ENCODE measurements around the gene ERVK3-1. TPM values are rescaled to one million over a fixed set of nuclear protein-coding genes. Genes with fewer than 3 reads are reported as not detected.

The ERVK3-1 gene
- total and polyA plus RNA-seq, 9 donors: 28.8 to 37.1 (median 31.8) TPM

DNA sequence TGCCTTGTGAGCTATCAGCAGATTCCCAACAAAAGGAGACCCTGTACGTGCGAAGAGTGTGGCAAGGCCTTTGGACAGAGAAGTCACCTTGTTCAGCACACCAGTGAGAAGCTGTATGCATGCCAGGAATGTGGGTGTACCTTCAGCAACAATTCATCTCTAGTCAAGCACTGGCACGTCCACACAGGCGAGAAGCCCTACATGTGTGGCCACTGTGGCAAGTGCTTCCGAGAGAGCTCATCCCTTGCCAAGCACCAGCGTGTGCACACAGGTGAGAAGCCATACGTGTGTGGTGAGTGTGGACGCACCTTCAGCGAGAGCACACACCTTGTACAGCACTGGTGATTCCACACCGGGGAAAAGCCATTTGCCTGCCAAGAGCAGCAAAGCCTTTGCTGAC lies 14.1 kb downstream of the ERVK3-1 start:
- no peak for DNase-seq
- peaks cover 23% of the 10 kb centered on the region for H3K36me3 ChIP-seq (ENCODE audit: control insufficient read depth, insufficient read depth, low read length)
- no peaks in the 10 kb centered on the region for H3K9me3 ChIP-seq (replicated peaks; ENCODE audit: control insufficient read depth, low read depth, low read length)
- WGBS (ENCODE audit: insufficient coverage): 92% methylated on average over 10 of the region's 10 CpGs
- H3K27ac ChIP-seq (ENCODE audit: low read length): no peak overlapping the region
- no peaks in the 10 kb centered on the region for H3K4me1 ChIP-seq (ENCODE audit: control insufficient read depth, insufficient read depth, low read length)
- no peak overlapping the region for H3K4me3 ChIP-seq (ENCODE audit: low read length)
- no peaks in the 10 kb centered on the region for H3K27me3 ChIP-seq (ENCODE audit: control insufficient read depth, insufficient read depth, low read length)

- peaks cover 13% of the 10 kb centered on the region for H3K36me3 ChIP-seq (ENCODE audit: control insufficient read depth, insufficient read depth, low read length)
- H3K4me1 ChIP-seq (ENCODE audit: control insufficient read depth, insufficient read depth, low read length): peaks cover 24% of the 10 kb centered on the region
- H3K27me3 ChIP-seq (ENCODE audit: control insufficient read depth, insufficient read depth, low read length): no peaks in the 10 kb centered on the region
- 97% methylated on average over 3 of the region's 6 CpGs for WGBS (ENCODE audit: insufficient coverage)
- H3K4me3 ChIP-seq (ENCODE audit: low read length): no peak overlapping the region
- no peak overlapping the region for H3K27ac ChIP-seq (ENCODE audit: low read length)
- H3K9me3 ChIP-seq (replicated peaks; ENCODE audit: control insufficient read depth, low read depth, low read length): no peaks in the 10 kb centered on the region
- no peak for DNase-seq
These were observed 20.3 kb downstream of the ERVK3-1 start for GRCh38 chr19:58325311-58326022.

- Histone ChIP-seq H3K9me3 (replicated peaks; ENCODE audit: control insufficient read depth, low read depth, low read length) (no peaks in the 10 kb centered on the region), H3K4me1 (ENCODE audit: control insufficient read depth, insufficient read depth, low read length) (peaks cover 24% of the 10 kb centered on the region), H3K27me3 (ENCODE audit: control insufficient read depth, insufficient read depth, low read length) (no peaks in the 10 kb centered on the region), H3K4me3 (ENCODE audit: low read length) (peak overlapping the region; percentile 96), H3K36me3 (ENCODE audit: control insufficient read depth, insufficient read depth, low read length) (peaks cover 13% of the 10 kb centered on the region), H3K27ac (ENCODE audit: low read length) (peak overlapping the region; percentile 96)
- DNase-seq: no peak
- 0% methylated on average over 9 of the region's 9 CpGs for WGBS (ENCODE audit: insufficient coverage)
These were observed 21.3 kb downstream of the ERVK3-1 start for GRCh38 chr19:58326501-58326913.

DNA sequence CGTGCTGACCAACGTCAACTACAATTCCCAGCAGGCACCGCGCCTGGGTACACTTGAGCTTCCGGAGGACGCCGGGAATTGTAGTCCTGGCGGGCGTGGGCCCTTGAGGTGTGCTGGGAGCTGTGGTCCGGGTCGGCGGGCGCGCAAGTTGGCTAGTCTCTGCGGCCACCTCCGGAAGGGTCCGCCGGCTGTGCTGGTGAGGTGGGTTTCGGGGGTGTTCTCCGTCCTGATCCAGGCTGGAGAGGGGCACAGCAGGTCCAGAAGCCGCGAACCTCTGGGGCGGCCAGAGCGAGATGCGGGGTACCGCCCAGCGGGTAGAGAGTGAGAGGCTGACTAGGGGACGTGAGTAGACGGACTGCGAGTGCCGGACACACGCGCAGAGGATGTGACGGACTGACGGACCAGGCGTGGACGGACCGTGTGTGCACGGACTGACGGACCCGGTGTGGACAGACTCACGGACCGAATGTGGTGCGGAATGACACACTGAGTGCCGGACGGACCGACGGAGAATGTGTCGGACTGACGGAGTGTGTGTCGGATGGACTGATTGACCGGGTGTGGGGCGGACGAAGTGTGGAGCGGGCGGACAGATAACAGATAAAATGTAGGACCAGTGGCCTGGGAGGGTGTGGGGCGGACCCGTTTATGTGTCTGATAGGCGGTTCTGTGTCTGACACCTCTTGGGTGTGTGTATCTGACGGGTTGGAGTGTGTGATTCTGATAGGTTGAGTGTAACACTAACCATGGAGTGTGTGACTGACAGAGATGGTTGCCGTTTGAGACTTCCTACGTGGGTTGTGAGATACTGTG lies 21.9 kb downstream of the ERVK3-1 start, which contains the start of gene ZSCAN22:
Gene ZSCAN22, plus strand, starts transcription at position 81 of the 813 bp plus-strand sequence. CDS start 7,809 bp downstream, outside the sequence.
- no peaks in the 10 kb centered on the region for H3K9me3 ChIP-seq (replicated peaks; ENCODE audit: control insufficient read depth, low read depth, low read length)
- WGBS (ENCODE audit: insufficient coverage): under 1% methylated on average over 56 of the region's 62 CpGs

DNA sequence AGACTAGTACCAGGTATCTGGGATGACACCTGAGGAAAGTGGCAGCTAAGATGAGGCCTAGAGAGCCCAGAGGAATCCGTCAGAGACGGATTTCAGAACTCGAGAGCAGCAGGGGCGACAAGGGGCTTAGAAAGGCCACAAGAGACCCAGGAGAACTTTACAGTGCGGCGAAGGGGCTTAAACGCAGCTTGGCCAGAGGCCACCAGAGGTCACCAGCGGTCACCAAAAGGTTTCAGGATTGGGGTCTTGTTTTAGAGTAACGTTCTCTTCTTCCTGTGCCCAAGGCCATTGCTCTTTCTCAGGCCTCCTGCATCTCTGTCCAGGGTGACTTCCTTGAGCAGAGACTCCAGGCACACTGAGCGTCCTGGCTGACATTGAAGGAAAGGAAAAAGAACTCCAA lies 23.8 kb downstream of the ERVK3-1 start:
- peaks cover 24% of the 10 kb centered on the region for H3K4me1 ChIP-seq (ENCODE audit: control insufficient read depth, insufficient read depth, low read length)
- no peak overlapping the region for H3K27ac ChIP-seq (ENCODE audit: low read length)
- H3K36me3 ChIP-seq (ENCODE audit: control insufficient read depth, insufficient read depth, low read length): peaks cover 5% of the 10 kb centered on the region
- no peak for DNase-seq
- 32% methylated on average over 9 of the region's 10 CpGs for WGBS (ENCODE audit: insufficient coverage)
- no peaks in the 10 kb centered on the region for H3K27me3 ChIP-seq (ENCODE audit: control insufficient read depth, insufficient read depth, low read length)
- H3K4me3 ChIP-seq (ENCODE audit: low read length): no peak overlapping the region
- no peaks in the 10 kb centered on the region for H3K9me3 ChIP-seq (replicated peaks; ENCODE audit: control insufficient read depth, low read depth, low read length)

More for the DNA sequence above, 21.9 kb downstream of the ERVK3-1 start, which contains the start of gene ZSCAN22:
- Histone ChIP-seq H3K36me3 (ENCODE audit: control insufficient read depth, insufficient read depth, low read length) (peaks cover 13% of the 10 kb centered on the region), H3K27ac (ENCODE audit: low read length) (peak within 1 kb of the TSS; percentile 96), H3K27me3 (ENCODE audit: control insufficient read depth, insufficient read depth, low read length) (no peaks in the 10 kb centered on the region), H3K4me1 (ENCODE audit: control insufficient read depth, insufficient read depth, low read length) (peaks cover 24% of the 10 kb centered on the region), H3K4me3 (ENCODE audit: low read length) (peak within 1 kb of the TSS; percentile 96)
- DNase-seq: peak; percentile 99

DNA sequence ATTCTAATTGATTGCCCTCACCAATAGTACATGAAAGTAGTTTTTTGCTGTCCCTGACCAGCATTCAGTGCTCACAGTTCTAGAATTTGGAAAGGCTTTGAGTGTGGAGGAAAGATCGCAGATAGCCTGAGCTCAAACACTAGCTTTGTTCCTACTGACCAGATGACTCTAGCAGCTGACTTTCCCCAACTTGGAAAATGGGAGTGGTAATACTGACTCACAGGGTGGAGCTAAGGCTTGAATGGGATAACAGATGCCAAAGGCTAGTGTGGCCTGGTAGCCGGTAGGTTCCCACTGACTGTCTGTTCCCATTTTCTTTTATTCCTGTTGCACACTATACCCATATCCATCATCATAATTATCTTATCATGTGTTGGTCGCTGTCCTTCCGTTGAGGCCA lies 25.3 kb downstream of the ERVK3-1 start:
- H3K27ac ChIP-seq (ENCODE audit: low read length): peak overlapping the region; percentile 76
- peak; percentile 71 for DNase-seq

DNA sequence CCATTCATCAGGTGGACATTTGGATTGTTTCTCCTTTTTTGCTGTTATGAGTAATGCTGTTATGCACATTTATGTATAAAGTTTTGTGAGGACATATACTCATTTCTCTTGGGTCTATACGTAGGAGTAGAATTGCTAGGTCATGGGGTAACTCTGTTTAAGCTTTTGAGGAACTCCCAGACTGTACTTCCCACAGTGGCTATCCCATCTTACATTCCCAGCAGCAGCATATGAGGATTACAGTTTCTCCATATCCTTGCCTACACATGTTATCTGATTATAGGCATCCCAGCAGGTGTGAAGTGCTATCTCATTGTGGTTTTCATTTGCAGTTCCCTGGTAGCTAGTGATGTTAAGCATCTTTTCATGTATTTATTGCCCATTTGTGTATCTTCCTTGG lies 27.5 kb downstream of the ERVK3-1 start:
- Histone ChIP-seq H3K36me3 (ENCODE audit: control insufficient read depth, insufficient read depth, low read length) (peaks cover 29% of the 10 kb centered on the region), H3K4me1 (ENCODE audit: control insufficient read depth, insufficient read depth, low read length) (peaks cover 11% of the 10 kb centered on the region), H3K9me3 (replicated peaks; ENCODE audit: control insufficient read depth, low read depth, low read length) (no peaks in the 10 kb centered on the region), H3K27ac (ENCODE audit: low read length) (no peak overlapping the region), H3K4me3 (ENCODE audit: low read length) (no peak overlapping the region), H3K27me3 (ENCODE audit: control insufficient read depth, insufficient read depth, low read length) (no peaks in the 10 kb centered on the region)
- no peak for DNase-seq
- no CpG with 5 or more reads among the region's 1 CpG for WGBS (ENCODE audit: insufficient coverage)

More for the DNA sequence above, 25.3 kb downstream of the ERVK3-1 start:
- H3K9me3 ChIP-seq (replicated peaks; ENCODE audit: control insufficient read depth, low read depth, low read length): no peaks in the 10 kb centered on the region
- H3K36me3 ChIP-seq (ENCODE audit: control insufficient read depth, insufficient read depth, low read length): peaks cover 10% of the 10 kb centered on the region
- H3K4me1 ChIP-seq (ENCODE audit: control insufficient read depth, insufficient read depth, low read length): peaks cover 24% of the 10 kb centered on the region
- no peaks in the 10 kb centered on the region for H3K27me3 ChIP-seq (ENCODE audit: control insufficient read depth, insufficient read depth, low read length)
- no CpG with 5 or more reads among the region's 4 CpGs for WGBS (ENCODE audit: insufficient coverage)
- H3K4me3 ChIP-seq (ENCODE audit: low read length): no peak overlapping the region

DNA sequence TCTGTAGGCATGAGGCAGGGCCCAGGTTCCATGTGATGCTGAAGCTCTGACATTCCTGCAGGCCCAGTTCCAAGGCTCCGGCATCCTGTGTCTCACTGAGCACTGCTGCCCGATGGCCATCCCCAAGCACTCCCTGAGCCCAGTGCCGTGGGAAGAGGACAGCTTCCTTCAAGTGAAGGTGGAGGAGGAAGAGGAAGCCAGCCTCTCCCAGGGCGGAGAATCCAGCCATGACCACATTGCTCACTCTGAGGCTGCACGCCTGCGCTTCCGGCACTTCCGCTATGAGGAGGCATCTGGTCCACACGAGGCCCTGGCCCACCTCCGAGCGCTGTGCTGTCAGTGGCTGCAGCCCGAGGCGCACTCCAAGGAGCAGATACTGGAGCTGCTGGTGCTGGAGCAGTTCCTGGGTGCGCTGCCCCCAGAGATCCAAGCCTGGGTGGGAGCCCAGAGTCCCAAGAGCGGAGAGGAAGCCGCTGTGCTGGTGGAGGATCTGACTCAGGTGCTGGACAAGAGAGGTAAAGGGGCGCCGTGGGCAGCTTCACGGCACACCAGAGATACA lies 29.6 kb downstream of the ERVK3-1 start:
- H3K9me3 ChIP-seq (replicated peaks; ENCODE audit: control insufficient read depth, low read depth, low read length): no peaks in the 10 kb centered on the region
- peaks cover 50% of the 10 kb centered on the region for H3K36me3 ChIP-seq (ENCODE audit: control insufficient read depth, insufficient read depth, low read length)
- DNase-seq: no peak
- 92% methylated on average over 18 of the region's 19 CpGs for WGBS (ENCODE audit: insufficient coverage)
- no peak overlapping the region for H3K4me3 ChIP-seq (ENCODE audit: low read length)
- H3K4me1 ChIP-seq (ENCODE audit: control insufficient read depth, insufficient read depth, low read length): no peaks in the 10 kb centered on the region
- no peaks in the 10 kb centered on the region for H3K27me3 ChIP-seq (ENCODE audit: control insufficient read depth, insufficient read depth, low read length)
- H3K27ac ChIP-seq (ENCODE audit: low read length): no peak overlapping the region

- Histone ChIP-seq H3K4me3 (ENCODE audit: low read length) (no peak overlapping the region), H3K4me1 (ENCODE audit: control insufficient read depth, insufficient read depth, low read length) (no peaks in the 10 kb centered on the region), H3K9me3 (replicated peaks; ENCODE audit: control insufficient read depth, low read depth, low read length) (no peaks in the 10 kb centered on the region), H3K36me3 (ENCODE audit: control insufficient read depth, insufficient read depth, low read length) (peaks cover 55% of the 10 kb centered on the region), H3K27ac (ENCODE audit: low read length) (no peak overlapping the region), H3K27me3 (ENCODE audit: control insufficient read depth, insufficient read depth, low read length) (no peaks in the 10 kb centered on the region)
- WGBS (ENCODE audit: insufficient coverage): 100% methylated on average over 1 of the region's 3 CpGs
- no peak for DNase-seq
These were observed 30.5 kb downstream of the ERVK3-1 start for GRCh38 chr19:58335630-58336029.

DNA sequence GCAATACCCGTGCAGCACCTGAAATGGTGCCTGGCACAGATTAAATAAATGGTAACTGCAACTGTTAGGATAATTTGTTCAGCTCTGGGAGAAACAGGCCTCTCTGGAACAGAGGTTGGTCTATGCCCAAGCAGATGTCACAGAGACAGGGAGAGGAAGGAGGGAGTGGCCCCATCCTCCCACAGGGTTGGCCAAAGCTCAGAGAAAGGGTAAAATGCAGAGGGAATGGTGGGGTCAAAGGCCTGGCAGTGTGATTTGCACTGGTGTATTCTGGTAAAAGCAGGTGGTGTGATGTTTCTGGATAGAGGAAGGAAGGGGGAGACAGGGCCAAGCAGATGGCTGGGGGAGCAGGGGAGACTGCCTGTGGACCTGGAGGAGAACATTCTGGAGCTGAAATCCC lies 31.0 kb downstream of the ERVK3-1 start:
- Histone ChIP-seq H3K36me3 (ENCODE audit: control insufficient read depth, insufficient read depth, low read length) (peaks cover 58% of the 10 kb centered on the region), H3K27ac (ENCODE audit: low read length) (no peak overlapping the region), H3K9me3 (replicated peaks; ENCODE audit: control insufficient read depth, low read depth, low read length) (no peaks in the 10 kb centered on the region), H3K4me3 (ENCODE audit: low read length) (no peak overlapping the region), H3K27me3 (ENCODE audit: control insufficient read depth, insufficient read depth, low read length) (no peaks in the 10 kb centered on the region), H3K4me1 (ENCODE audit: control insufficient read depth, insufficient read depth, low read length) (no peaks in the 10 kb centered on the region)
- no peak for DNase-seq
- 83% methylated on average over 1 of the region's 1 CpG for WGBS (ENCODE audit: insufficient coverage)

Data from muscle of leg (tissue), 11 donors.